Measurements from ENCODE around the gene BMP6. TPM values are rescaled to one million over a fixed set of nuclear protein-coding genes. Genes with fewer than 3 reads are reported as not detected.

BMP6 gene
- total RNA-seq, 1 experiment from 2014 or later = 0.28 TPM

- Histone ChIP-seq H3K9me3 (ENCODE audit: control insufficient read depth, low read depth, low read length) (no peaks in the 10 kb centered on the region), H3K23me2 (ENCODE audit: insufficient read length, low read depth, low read length, poor library complexity, severe bottlenecking) (no peaks in the 10 kb centered on the region), H2BK20ac (ENCODE audit: low read depth, low read length, poor library complexity, severe bottlenecking) (no peak overlapping the region), H2BK5ac (ENCODE audit: insufficient read length, low read length) (no peak overlapping the region), H4K91ac (ENCODE audit: insufficient read length, low read depth, low read length) (no peak overlapping the region), H3K27me3 (ENCODE audit: insufficient read depth, low read length) (no peaks in the 10 kb centered on the region), H2BK15ac (ENCODE audit: low read depth, low read length) (no peak overlapping the region), H3K14ac (ENCODE audit: insufficient read depth, low read length) (no peak overlapping the region), H2BK12ac (ENCODE audit: insufficient read length, low read depth, low read length) (no peak overlapping the region), H3T11ph (ENCODE audit: low read length) (no peak overlapping the region), H3K4ac (ENCODE audit: low read depth, low read length) (no peak overlapping the region), H2BK120ac (ENCODE audit: low read depth, low read length, poor library complexity, severe bottlenecking) (no peak overlapping the region), H3K79me1 (ENCODE audit: insufficient read depth, low read depth, low read length, poor library complexity, severe bottlenecking) (no peaks in the 10 kb centered on the region), H2AFZ (ENCODE audit: low read length) (no peak overlapping the region), H3K79me2 (ENCODE audit: insufficient read depth, low read length) (0 out of 2 replicates have a peak, but pooled peaks cover 3% of the 10 kb centered on the region), H2AK5ac (ENCODE audit: insufficient read length, low read length) (no peak overlapping the region), H3K56ac (ENCODE audit: insufficient read length, low read depth, low read length) (no peak overlapping the region), H4K20me1 (ENCODE audit: control insufficient read depth, insufficient read depth, insufficient read length) (no peaks in the 10 kb centered on the region), H4K5ac (ENCODE audit: insufficient read length, low read depth, low read length) (no peak overlapping the region), H3K23ac (ENCODE audit: insufficient read length, low read depth, low read length) (no peak overlapping the region), H3K4me2 (ENCODE audit: insufficient read depth, insufficient read length, low read length) (no peak overlapping the region), H3K18ac (ENCODE audit: insufficient read length, low read depth, low read length) (no peak overlapping the region), H3K27ac (ENCODE audit: insufficient read length, low read depth, low read length) (no peak overlapping the region), H4K8ac (replicated peaks; ENCODE audit: insufficient read length, low read depth, low read length) (no peak overlapping the region), H3K9ac (ENCODE audit: extremely low read depth, insufficient read length, low read length) (no peak overlapping the region), H3K4me1 (ENCODE audit: insufficient read depth, low read length) (no peaks in the 10 kb centered on the region)
- Mint-ChIP-seq H3K4me3 (no peak overlapping the region), H3K4me1 (no peaks in the 10 kb centered on the region), H3K27ac (no peak overlapping the region), H3K27me3 (ENCODE audit: low read depth) (no peaks in the 10 kb centered on the region), H3K9me3 (no peaks in the 10 kb centered on the region), H3K36me3 (ENCODE audit: insufficient read depth in 1 of 3, low read depth in 3 of 3) (peaks cover 51 to 90% (median 90%) of the 10 kb centered on the region in 3 experiments; a peak in 6 of 7 replicates)
- WGBS (ENCODE audit: extremely low coverage, insufficient read length, low lambda C conversion rate) = no CpG with 5 or more reads among the region's 2 CpGs
- DNase-seq = no peak
- TF ChIP-seq CTCF (conservative IDR thresholded peaks at IDR 0.05) = no peak
These were observed 174.7 kb downstream of the BMP6 start for GRCh38 chr6:7900621-7901020.
